HL-60 (cell line): ENCODE results near the gene ZNF81.
"Not testable (repeated sequence)": the region's sequence is repeated elsewhere in the genome, so short reads cannot be mapped to it uniquely, and the experiment has no call there.

Source experiments
- DNase-seq, 2 experiments: peaks; one replicate each; pipeline ENCODE4 v3.0.0-alpha.2; 2010 to 2020; ENCODE audit warnings: low read depth in 1 of 2, low spot score in 1 of 2
- H3K27ac ChIP-seq: fragments of 250-450 bp; sonication (Bioruptor Pico); replicated peaks from 2 replicates; pipeline ENCODE4 v1.5.1; 2020; ENCODE audit warnings: mild to moderate bottlenecking, moderate library complexity
- H3K27me3 ChIP-seq: fragments of 250-450 bp; sonication (Bioruptor Pico); 2 replicates; pipeline ENCODE4 v1.5.1; 2021; ENCODE audit warnings: mild to moderate bottlenecking, moderate library complexity; ENCODE audit not compliant: insufficient read depth, poor library complexity, severe bottlenecking
- H3K4me3 ChIP-seq: replicated peaks from 2 replicates; pipeline ENCODE4 v1.5.1; 2011; ENCODE audit warnings: mild to moderate bottlenecking, control low read depth, low read length; ENCODE audit not compliant: insufficient read depth
- CTCF ChIP-seq: IDR thresholded peaks from one replicate; pipeline ENCODE4 v1.5.1; 2011; ENCODE audit warnings: low read length, control low read depth, inconsistent platforms; ENCODE audit not compliant: insufficient read depth
- GABPA ChIP-seq: IDR thresholded peaks from 2 replicates; pipeline ENCODE4 v1.6.1; 2012; ENCODE audit warnings: low read depth
- POLR2AphosphoS5 ChIP-seq: IDR thresholded peaks from 2 replicates; pipeline ENCODE4 v1.6.1; 2012; ENCODE audit warnings: low read depth
- SPI1 ChIP-seq: IDR thresholded peaks from 2 replicates; pipeline ENCODE4 v1.6.1; 2012; ENCODE audit warnings: low read depth, mild to moderate bottlenecking, borderline replicate concordance
- TF ChIP-seq, protein P1 (sequence below): IDR thresholded peaks from 2 replicates; pipeline ENCODE4 v1.6.1; 2012; ENCODE audit warnings: low read depth; ENCODE audit not compliant: insufficient replicate concordance

Gene ZNF81

DNA sequence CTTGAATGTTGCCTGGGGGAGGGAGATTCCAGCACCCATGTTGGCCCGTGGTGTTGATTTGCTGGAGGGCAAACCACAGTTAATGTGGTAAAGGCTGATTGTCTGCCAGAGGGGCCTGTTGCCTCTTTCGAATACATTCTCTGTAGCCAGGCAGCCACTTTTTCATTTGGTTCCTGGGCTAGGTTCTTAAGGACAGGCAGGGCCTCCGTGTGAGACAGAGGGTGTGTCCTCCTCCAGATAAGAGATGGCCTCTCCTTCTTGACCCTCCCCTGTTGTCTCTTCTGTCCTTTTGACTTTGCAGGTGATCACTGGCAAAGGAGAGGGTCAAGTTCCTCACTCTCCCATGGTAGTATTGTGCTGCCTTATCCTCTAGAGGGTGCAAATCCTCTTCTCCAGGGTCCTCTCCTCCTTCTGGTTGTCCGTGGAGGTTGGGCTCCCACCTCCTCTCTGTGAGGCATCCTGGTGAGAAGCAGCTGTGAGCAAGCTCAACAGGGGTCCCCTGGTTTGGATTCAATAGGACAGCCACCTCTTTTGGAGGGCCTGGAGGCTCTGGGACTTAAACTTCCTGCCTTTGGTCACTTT is 122.2 kb downstream of the ZNF81 start:
- H3K4me3 ChIP-seq, result no peak overlapping the region
- H3K27me3 ChIP-seq, result no peaks in the 10 kb centered on the region
- no peak overlapping the region for H3K27ac ChIP-seq
- DNase-seq, result no peak
- TF ChIP-seq CTCF (no peak), POLR2AphosphoS5 (no peak), GABPA (no peak), SPI1 (no peak)
- TF ChIP-seq, protein P1, sequence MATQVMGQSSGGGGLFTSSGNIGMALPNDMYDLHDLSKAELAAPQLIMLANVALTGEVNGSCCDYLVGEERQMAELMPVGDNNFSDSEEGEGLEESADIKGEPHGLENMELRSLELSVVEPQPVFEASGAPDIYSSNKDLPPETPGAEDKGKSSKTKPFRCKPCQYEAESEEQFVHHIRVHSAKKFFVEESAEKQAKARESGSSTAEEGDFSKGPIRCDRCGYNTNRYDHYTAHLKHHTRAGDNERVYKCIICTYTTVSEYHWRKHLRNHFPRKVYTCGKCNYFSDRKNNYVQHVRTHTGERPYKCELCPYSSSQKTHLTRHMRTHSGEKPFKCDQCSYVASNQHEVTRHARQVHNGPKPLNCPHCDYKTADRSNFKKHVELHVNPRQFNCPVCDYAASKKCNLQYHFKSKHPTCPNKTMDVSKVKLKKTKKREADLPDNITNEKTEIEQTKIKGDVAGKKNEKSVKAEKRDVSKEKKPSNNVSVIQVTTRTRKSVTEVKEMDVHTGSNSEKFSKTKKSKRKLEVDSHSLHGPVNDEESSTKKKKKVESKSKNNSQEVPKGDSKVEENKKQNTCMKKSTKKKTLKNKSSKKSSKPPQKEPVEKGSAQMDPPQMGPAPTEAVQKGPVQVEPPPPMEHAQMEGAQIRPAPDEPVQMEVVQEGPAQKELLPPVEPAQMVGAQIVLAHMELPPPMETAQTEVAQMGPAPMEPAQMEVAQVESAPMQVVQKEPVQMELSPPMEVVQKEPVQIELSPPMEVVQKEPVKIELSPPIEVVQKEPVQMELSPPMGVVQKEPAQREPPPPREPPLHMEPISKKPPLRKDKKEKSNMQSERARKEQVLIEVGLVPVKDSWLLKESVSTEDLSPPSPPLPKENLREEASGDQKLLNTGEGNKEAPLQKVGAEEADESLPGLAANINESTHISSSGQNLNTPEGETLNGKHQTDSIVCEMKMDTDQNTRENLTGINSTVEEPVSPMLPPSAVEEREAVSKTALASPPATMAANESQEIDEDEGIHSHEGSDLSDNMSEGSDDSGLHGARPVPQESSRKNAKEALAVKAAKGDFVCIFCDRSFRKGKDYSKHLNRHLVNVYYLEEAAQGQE, result no peak

DNA sequence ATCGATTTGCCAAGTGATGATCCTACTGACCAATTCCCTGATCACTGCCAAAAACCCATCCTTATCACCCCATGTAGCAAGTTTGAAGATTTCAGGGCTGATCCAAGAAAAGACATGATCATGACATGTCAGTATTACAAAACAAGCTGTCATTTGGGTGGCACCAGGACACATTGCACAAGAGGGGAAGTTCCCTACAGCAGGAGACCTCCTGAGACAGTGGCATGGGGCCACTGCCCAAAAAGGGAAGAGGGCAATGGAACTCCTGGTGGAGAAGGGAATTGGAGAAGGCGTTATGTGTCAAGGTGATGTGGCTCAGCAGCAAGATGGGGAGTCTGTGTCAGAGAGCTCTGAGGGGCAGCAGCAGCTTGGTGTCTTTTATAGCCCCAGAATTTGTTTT is 123.7 kb downstream of the ZNF81 start:
- DNase-seq, result peak; percentile 25 to 42
- no peak overlapping the region for H3K4me3 ChIP-seq
- TF ChIP-seq POLR2AphosphoS5 (no peak), SPI1 (no peak; the same call in 1 of the 2 replicates), GABPA (no peak), CTCF (no peak)
- TF ChIP-seq, protein P1, result no peak
- H3K27me3 ChIP-seq, result no peaks in the 10 kb centered on the region
- no peak overlapping the region for H3K27ac ChIP-seq

DNA sequence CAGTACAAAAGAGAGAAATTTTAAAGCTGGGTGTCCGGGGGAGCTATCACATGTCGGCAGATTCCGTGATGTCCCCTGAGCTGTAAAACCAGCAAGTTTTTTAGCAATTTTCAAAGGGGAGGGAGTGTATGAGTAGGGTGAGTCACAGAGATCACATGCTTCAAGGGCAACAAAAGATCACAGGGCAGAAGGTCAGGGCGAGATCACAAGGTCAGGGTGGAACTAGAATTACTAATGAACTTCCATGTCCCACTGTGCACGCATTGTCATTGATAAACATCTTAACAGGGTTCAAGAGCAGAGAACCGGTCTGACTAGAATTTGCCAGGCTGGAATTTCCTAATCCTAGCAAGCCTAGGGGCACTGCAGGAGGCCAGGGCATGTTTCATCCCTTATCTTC is 125.1 kb downstream of the ZNF81 start:
- not testable (repeated sequence) for H3K27me3 ChIP-seq, H3K27ac ChIP-seq, DNase-seq, H3K4me3 ChIP-seq

DNA sequence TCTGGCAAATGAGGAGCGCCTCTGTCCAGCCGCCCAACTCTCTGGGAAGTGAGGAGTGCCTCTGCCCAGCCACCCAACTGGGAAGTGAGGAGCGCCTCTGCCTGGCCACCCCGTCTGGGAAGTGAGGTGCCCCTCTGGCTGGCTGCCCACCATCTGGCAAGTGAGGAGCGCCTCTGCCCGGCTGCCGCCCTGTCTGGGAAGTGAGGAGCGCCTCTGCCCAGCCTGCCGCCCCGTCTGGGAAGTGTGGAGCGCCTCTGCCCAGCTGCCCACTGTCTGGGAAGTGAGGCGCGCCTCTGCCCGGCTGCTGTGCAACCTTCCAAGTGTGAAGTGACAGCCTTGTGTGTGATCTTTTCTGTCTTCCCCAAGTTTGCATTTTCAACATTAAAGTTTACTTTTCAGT is 128.8 kb downstream of the ZNF81 start:
- not testable (repeated sequence) for DNase-seq, H3K4me3 ChIP-seq, H3K27me3 ChIP-seq, H3K27ac ChIP-seq
